RWPE2 (cell line): ENCODE measurements around the gene GRAMD4.

ENCODE experiments used
- ATAC-seq: fragments of 200-7000 bp; cut with Tn5 transposase; 3 replicates; pipeline ENCODE4 v1.9.1; 2021; ENCODE audit warnings: low read depth
- DNase-seq: peaks from one replicate; pipeline ENCODE4 v3.0.0-alpha.2; 2020; ENCODE audit warnings: low spot score
- H3K27ac ChIP-seq: fragments of 450-650 bp; 2 replicates; pipeline ENCODE4 v1.5.1; 2017; ENCODE audit warnings: mild to moderate bottlenecking; ENCODE audit not compliant: poor library complexity, severe bottlenecking
- H3K27me3 ChIP-seq: fragments of 250-450 bp; sonication (Bioruptor Pico); 2 replicates; pipeline ENCODE4 v1.5.1; 2021; ENCODE audit warnings: mild to moderate bottlenecking, moderate library complexity; ENCODE audit not compliant: insufficient read depth, poor library complexity, severe bottlenecking
- H3K36me3 ChIP-seq: fragments of 250-450 bp; sonication (Bioruptor Pico); 2 replicates; pipeline ENCODE4 v1.5.1; 2020; ENCODE audit warnings: low read depth, mild to moderate bottlenecking, moderate library complexity
- H3K4me1 ChIP-seq: fragments of 250-450 bp; sonication (Bioruptor Pico); 2 replicates; pipeline ENCODE4 v1.5.1; 2021; ENCODE audit warnings: mild to moderate bottlenecking, moderate library complexity; ENCODE audit not compliant: insufficient read depth, poor library complexity, severe bottlenecking
- H3K4me3 ChIP-seq: fragments of 250-450 bp; sonication (Bioruptor Pico); 2 replicates; pipeline ENCODE4 v1.5.1; 2021; ENCODE audit warnings: mild to moderate bottlenecking, moderate library complexity; ENCODE audit not compliant: severe bottlenecking
- H3K9me3 ChIP-seq: fragments of 250-450 bp; sonication (Bioruptor Pico); 2 replicates; pipeline ENCODE4 v1.5.1; 2021; ENCODE audit warnings: mild to moderate bottlenecking, moderate library complexity; ENCODE audit not compliant: severe bottlenecking
- TF ChIP-seq, protein P1 (sequence below): fragments of 450-650 bp; IDR thresholded peaks from one replicate; pipeline ENCODE4 v1.5.1; 2017; ENCODE audit warnings: mild to moderate bottlenecking, moderate library complexity; ENCODE audit not compliant: poor library complexity, severe bottlenecking

Gene GRAMD4

GRCh38 chr22:46659791-46660186 lies 39.6 kb downstream of the GRAMD4 start:
- H3K36me3 ChIP-seq: no peaks in the 10 kb centered on the region

GRCh38 chr22:46660604-46661201 lies 40.5 kb downstream of the GRAMD4 start:
- TF ChIP-seq, protein P1, sequence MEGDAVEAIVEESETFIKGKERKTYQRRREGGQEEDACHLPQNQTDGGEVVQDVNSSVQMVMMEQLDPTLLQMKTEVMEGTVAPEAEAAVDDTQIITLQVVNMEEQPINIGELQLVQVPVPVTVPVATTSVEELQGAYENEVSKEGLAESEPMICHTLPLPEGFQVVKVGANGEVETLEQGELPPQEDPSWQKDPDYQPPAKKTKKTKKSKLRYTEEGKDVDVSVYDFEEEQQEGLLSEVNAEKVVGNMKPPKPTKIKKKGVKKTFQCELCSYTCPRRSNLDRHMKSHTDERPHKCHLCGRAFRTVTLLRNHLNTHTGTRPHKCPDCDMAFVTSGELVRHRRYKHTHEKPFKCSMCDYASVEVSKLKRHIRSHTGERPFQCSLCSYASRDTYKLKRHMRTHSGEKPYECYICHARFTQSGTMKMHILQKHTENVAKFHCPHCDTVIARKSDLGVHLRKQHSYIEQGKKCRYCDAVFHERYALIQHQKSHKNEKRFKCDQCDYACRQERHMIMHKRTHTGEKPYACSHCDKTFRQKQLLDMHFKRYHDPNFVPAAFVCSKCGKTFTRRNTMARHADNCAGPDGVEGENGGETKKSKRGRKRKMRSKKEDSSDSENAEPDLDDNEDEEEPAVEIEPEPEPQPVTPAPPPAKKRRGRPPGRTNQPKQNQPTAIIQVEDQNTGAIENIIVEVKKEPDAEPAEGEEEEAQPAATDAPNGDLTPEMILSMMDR: no peak
- Histone ChIP-seq H3K4me1 (peaks cover 32% of the 10 kb centered on the region), H3K36me3 (no peaks in the 10 kb centered on the region), H3K4me3 (no peak overlapping the region), H3K27me3 (no peaks in the 10 kb centered on the region), H3K9me3 (no peaks in the 10 kb centered on the region), H3K27ac (no peak overlapping the region)
- DNase-seq: no peak
- peak; percentile 32; the same call in 2 of the 3 replicates for ATAC-seq

More at GRCh38 chr22:46659791-46660186, 39.6 kb downstream of the GRAMD4 start:
- ATAC-seq (no peak), DNase-seq (no peak)
- TF ChIP-seq, protein P1: no peak
- H3K27me3 ChIP-seq: no peaks in the 10 kb centered on the region
- H3K9me3 ChIP-seq: no peaks in the 10 kb centered on the region
- no peak overlapping the region for H3K4me3 ChIP-seq
- H3K4me1 ChIP-seq: peaks cover 32% of the 10 kb centered on the region
- no peak overlapping the region for H3K27ac ChIP-seq

DNA sequence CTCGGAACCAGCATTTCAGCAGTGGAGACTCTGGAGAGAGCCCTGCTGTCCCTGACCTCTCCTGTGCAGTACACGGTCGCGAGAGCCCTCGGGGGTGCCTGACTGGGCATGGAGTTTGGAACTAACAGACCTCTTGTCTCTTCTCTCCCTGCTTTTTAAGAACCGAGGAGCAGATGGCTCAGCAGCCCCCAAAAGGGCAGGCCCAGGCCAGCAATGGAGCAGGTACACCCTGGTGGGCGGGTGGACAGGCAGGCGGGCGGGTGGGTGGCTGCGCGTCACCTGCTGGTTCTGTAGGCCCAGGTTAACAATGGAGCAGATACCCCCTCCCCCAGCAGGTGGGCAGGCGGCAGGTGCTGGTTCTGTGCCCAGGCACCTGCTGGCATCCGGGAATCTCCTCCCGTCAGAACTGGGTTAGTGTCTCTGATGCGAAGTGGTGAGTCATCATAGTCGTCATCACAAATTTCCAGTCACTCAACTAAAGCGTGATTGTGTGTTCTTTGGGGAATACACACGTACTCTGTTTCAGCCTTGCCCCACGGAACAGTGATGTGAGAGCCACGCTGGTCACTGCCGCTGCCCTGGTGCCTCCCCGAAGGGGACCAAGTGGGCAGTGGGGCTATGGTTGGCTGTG lies 41.1 kb downstream of the GRAMD4 start:
- H3K4me1 ChIP-seq: peaks cover 32% of the 10 kb centered on the region
- H3K9me3 ChIP-seq: no peaks in the 10 kb centered on the region
- peak; percentile 43 for ATAC-seq
- H3K4me3 ChIP-seq: no peak overlapping the region
- TF ChIP-seq, protein P1: no peak
- no peak for DNase-seq
- no peaks in the 10 kb centered on the region for H3K27me3 ChIP-seq
- H3K27ac ChIP-seq: no peak overlapping the region
- no peaks in the 10 kb centered on the region for H3K36me3 ChIP-seq

DNA sequence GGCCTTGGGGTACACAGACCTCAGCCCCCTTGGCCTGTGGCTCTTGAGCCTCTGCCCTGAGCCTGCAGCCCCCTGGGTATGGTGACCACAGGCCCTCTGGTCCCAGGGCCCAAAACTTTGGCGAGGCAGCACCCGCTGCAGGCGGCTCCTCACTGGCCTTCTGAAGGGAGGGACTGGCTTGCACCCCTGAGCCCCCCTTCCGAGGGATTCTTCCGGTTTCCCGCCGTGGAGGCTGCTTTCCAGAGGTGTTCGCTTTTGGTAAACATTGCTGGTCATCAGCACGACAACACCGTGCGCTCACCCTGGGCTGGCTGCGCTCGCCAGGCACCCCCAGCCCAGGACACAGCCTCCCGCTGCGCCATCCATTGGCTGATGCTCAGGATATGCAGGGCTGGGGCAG lies 42.0 kb downstream of the GRAMD4 start:
- Histone ChIP-seq H3K27me3 (no peaks in the 10 kb centered on the region), H3K4me1 (peaks cover 32% of the 10 kb centered on the region), H3K36me3 (no peaks in the 10 kb centered on the region), H3K9me3 (no peaks in the 10 kb centered on the region), H3K4me3 (no peak overlapping the region), H3K27ac (no peak overlapping the region)
- TF ChIP-seq, protein P1: no peak
- DNase-seq: no peak
- ATAC-seq: no peak

- no peaks in the 10 kb centered on the region for H3K27me3 ChIP-seq
- no peaks in the 10 kb centered on the region for H3K36me3 ChIP-seq
- ATAC-seq (no peak), DNase-seq (no peak)
- H3K9me3 ChIP-seq: no peaks in the 10 kb centered on the region
- TF ChIP-seq, protein P1: no peak
- peaks cover 29% of the 10 kb centered on the region for H3K4me1 ChIP-seq
- no peak overlapping the region for H3K4me3 ChIP-seq
- no peak overlapping the region for H3K27ac ChIP-seq
These were observed 42.8 kb downstream of the GRAMD4 start for GRCh38 chr22:46663001-46663400.
